ENCODE results near the gene HSPA1L.

DNA sequence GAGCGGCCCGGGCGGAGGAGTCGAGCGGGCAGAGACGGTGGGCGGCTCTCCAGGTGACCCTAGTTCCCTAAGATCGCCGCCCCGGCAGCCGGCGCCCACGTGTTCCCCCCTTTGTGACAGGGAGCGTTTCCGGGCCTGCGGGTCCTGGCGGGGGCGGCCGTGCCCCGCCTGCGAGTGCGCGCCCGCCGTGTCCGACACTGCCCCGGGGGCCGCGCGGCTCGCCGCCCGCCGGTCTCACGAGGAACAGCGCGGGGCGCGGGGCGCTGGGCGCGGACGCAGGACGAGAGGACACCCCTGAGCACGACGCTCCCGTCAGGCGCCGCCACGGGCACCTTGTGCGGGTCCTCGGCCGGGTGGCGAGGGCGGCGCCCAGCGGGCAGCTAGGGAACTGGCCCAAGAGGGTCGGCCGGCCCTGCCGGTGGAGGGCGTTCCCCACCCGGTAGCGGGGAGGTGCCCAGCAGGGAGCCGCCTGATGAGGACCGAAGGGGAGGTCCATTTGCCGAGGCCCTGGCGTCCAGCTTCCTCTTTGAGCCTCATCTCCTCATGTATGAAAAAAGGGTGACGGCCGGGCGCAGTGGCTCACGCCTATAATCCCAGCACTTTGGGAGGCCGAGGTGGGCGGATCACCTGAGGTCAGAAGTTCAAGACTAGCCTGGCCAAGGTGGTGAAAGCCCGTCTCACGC is 19.3 kb downstream of the HSPA1L start, which contains the start of gene VARS1:
- TF ChIP-seq, protein P1, sequence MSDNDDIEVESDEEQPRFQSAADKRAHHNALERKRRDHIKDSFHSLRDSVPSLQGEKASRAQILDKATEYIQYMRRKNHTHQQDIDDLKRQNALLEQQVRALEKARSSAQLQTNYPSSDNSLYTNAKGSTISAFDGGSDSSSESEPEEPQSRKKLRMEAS (IDR thresholded peaks at IDR 0.05): peak; percentile 22
- TF ChIP-seq, protein P2, sequence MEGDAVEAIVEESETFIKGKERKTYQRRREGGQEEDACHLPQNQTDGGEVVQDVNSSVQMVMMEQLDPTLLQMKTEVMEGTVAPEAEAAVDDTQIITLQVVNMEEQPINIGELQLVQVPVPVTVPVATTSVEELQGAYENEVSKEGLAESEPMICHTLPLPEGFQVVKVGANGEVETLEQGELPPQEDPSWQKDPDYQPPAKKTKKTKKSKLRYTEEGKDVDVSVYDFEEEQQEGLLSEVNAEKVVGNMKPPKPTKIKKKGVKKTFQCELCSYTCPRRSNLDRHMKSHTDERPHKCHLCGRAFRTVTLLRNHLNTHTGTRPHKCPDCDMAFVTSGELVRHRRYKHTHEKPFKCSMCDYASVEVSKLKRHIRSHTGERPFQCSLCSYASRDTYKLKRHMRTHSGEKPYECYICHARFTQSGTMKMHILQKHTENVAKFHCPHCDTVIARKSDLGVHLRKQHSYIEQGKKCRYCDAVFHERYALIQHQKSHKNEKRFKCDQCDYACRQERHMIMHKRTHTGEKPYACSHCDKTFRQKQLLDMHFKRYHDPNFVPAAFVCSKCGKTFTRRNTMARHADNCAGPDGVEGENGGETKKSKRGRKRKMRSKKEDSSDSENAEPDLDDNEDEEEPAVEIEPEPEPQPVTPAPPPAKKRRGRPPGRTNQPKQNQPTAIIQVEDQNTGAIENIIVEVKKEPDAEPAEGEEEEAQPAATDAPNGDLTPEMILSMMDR (IDR thresholded peaks at IDR 0.05; ENCODE audit: low read depth, low read length, missing input control): peak; percentile 83
- TF ChIP-seq TAF1 (conservative IDR thresholded peaks at IDR 0.05) (no peak), RXRA (IDR thresholded peaks at IDR 0.05) (peak; percentile 21 to 65), RAD21 (IDR thresholded peaks at IDR 0.05) (peak; percentile 56 to 72), NR2F2 (IDR thresholded peaks at IDR 0.05) (peak; percentile 15), GABPA (IDR thresholded peaks at IDR 0.05 in 1 of 2, conservative IDR thresholded peaks at IDR 0.05 in 1 of 2) (no peak), SP1 (IDR thresholded peaks at IDR 0.05) (peak; percentile 63), FOXA1 (IDR thresholded peaks at IDR 0.05) (no peak), EGR1 (IDR thresholded peaks at IDR 0.05; ENCODE audit: low read depth in 2 of 2) (no peak)
- TF ChIP-seq, protein P3, sequence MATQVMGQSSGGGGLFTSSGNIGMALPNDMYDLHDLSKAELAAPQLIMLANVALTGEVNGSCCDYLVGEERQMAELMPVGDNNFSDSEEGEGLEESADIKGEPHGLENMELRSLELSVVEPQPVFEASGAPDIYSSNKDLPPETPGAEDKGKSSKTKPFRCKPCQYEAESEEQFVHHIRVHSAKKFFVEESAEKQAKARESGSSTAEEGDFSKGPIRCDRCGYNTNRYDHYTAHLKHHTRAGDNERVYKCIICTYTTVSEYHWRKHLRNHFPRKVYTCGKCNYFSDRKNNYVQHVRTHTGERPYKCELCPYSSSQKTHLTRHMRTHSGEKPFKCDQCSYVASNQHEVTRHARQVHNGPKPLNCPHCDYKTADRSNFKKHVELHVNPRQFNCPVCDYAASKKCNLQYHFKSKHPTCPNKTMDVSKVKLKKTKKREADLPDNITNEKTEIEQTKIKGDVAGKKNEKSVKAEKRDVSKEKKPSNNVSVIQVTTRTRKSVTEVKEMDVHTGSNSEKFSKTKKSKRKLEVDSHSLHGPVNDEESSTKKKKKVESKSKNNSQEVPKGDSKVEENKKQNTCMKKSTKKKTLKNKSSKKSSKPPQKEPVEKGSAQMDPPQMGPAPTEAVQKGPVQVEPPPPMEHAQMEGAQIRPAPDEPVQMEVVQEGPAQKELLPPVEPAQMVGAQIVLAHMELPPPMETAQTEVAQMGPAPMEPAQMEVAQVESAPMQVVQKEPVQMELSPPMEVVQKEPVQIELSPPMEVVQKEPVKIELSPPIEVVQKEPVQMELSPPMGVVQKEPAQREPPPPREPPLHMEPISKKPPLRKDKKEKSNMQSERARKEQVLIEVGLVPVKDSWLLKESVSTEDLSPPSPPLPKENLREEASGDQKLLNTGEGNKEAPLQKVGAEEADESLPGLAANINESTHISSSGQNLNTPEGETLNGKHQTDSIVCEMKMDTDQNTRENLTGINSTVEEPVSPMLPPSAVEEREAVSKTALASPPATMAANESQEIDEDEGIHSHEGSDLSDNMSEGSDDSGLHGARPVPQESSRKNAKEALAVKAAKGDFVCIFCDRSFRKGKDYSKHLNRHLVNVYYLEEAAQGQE (IDR thresholded peaks at IDR 0.05): no peak
- TF ChIP-seq, protein P4, sequence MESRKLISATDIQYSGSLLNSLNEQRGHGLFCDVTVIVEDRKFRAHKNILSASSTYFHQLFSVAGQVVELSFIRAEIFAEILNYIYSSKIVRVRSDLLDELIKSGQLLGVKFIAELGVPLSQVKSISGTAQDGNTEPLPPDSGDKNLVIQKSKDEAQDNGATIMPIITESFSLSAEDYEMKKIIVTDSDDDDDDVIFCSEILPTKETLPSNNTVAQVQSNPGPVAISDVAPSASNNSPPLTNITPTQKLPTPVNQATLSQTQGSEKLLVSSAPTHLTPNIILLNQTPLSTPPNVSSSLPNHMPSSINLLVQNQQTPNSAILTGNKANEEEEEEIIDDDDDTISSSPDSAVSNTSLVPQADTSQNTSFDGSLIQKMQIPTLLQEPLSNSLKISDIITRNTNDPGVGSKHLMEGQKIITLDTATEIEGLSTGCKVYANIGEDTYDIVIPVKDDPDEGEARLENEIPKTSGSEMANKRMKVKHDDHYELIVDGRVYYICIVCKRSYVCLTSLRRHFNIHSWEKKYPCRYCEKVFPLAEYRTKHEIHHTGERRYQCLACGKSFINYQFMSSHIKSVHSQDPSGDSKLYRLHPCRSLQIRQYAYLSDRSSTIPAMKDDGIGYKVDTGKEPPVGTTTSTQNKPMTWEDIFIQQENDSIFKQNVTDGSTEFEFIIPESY (IDR thresholded peaks at IDR 0.05): no peak
